ENCODE measurements around the gene ATP9B.

Gene ATP9B

GRCh38 chr18:79200546-79201268, 131.5 kb downstream of the ATP9B start:
- DNase-seq = no peak

GRCh38 chr18:79203017-79203605, 133.9 kb downstream of the ATP9B start:
- no peak for DNase-seq

GRCh38 chr18:79204889-79205807, 136.0 kb downstream of the ATP9B start:
- DNase-seq = no peak

GRCh38 chr18:79206444-79206843, 137.2 kb downstream of the ATP9B start:
- no peak for DNase-seq

- DNase-seq = no peak
Measured at GRCh38 chr18:79208906-79209305, 139.7 kb downstream of the ATP9B start.

- DNase-seq = no peak
Measured at GRCh38 chr18:79210002-79210910, 141.1 kb downstream of the ATP9B start.

- no peak for DNase-seq
Measured at GRCh38 chr18:79211844-79212243, 142.7 kb downstream of the ATP9B start.

- DNase-seq = no peak
Measured at GRCh38 chr18:79214056-79214455, 144.9 kb downstream of the ATP9B start.

GRCh38 chr18:79216176-79216575, 147.0 kb downstream of the ATP9B start:
- no peak for DNase-seq

- no peak for DNase-seq
Measured at GRCh38 chr18:79217979-79218604, 148.9 kb downstream of the ATP9B start.

- DNase-seq = no peak
Measured at GRCh38 chr18:79218605-79219190, 149.5 kb downstream of the ATP9B start.

GRCh38 chr18:79221136-79221535, 151.9 kb downstream of the ATP9B start:
- DNase-seq = no peak

- no peak for DNase-seq
Measured at GRCh38 chr18:79222790-79223189, 153.6 kb downstream of the ATP9B start.

- DNase-seq = no peak
Measured at GRCh38 chr18:79223431-79223830, 154.2 kb downstream of the ATP9B start.

- no peak for DNase-seq
Measured at GRCh38 chr18:79224381-79224780, 155.2 kb downstream of the ATP9B start.

- no peak for DNase-seq
Measured at GRCh38 chr18:79227621-79228020, 158.4 kb downstream of the ATP9B start.

GRCh38 chr18:79229431-79229830, 160.2 kb downstream of the ATP9B start:
- DNase-seq = no peak

GRCh38 chr18:79234438-79234837, 165.2 kb downstream of the ATP9B start:
- no peak for DNase-seq

- DNase-seq = no peak
Measured at GRCh38 chr18:79239631-79240030, 170.4 kb downstream of the ATP9B start.

- no peak for DNase-seq
Measured at GRCh38 chr18:79241755-79242154, 172.6 kb downstream of the ATP9B start.

GRCh38 chr18:79242246-79242645, 173.1 kb downstream of the ATP9B start:
- no peak for DNase-seq

GRCh38 chr18:79245517-79246001, 176.4 kb downstream of the ATP9B start:
- peak; percentile 36 for DNase-seq

Measured in activated T-cell treated with anti-CD3 and anti-CD28 coated beads, Interleukin-2, amount 50 U/mL, for 1 hour (primary cell).